ENCODE measurements around the gene PLEKHD1.

PLEKHD1 gene

GRCh38 chr14:69484444-69485314 is at the start of gene PLEKHD1:
TSS of gene PLEKHD1 (plus strand) at chr14:69484728. CDS start at chr14:69484966, 238 bp downstream.
- no peak for TF ChIP-seq ZNF274 (IDR thresholded peaks at IDR 0.05; ENCODE audit: low read depth, low read length)
- no peak within 1 kb of the TSS; the same call in 1 of the 2 replicates for H3K4me3 ChIP-seq (ENCODE audit: low read length)

DNA sequence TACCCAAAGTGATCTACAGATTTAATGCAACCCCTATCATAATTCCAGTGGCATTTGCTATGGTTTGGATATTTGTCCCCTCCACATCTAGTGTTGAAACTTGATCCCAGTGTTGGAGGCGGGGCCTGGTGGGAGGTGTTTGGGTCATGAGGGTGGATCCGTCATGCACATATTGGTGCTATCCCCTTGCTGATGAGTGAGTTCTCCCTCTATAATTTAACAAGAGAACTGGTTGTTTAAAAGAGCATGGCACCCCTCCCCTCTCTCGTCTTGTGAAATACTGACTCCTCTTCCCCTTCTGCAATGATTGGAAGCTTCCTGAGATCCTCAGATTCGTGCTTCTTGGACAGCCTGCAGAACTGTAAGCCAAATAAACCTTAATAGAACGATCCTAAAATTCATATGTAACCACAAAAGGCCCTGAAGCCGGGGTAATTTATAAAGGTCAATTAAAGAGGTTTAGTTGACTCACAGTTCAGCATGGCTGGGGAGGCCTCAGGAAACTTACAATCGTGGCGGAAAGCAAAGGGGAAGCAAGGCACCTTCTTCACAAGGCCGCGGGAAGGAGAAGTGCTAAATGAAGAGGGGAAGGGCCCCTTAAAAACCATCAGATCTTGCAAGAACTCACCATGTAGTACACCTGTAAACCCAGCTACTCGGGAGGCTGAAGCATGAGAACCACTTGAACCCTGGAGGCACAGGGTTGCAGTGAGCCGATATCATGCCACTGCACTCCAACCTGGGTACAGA is 44.8 kb upstream of the PLEKHD1 start:
- H3K4me3 ChIP-seq (ENCODE audit: low read length): no peak overlapping the region
- no peak for TF ChIP-seq ZNF274 (IDR thresholded peaks at IDR 0.05; ENCODE audit: low read depth, low read length)

GRCh38 chr14:69441948-69442347 is 42.6 kb upstream of the PLEKHD1 start:
- TF ChIP-seq ZNF274 (IDR thresholded peaks at IDR 0.05; ENCODE audit: low read depth, low read length): no peak
- H3K4me3 ChIP-seq (ENCODE audit: low read length): peak overlapping the region; percentile 36

- no peak overlapping the region for H3K4me3 ChIP-seq (ENCODE audit: low read length)
- no peak for TF ChIP-seq ZNF274 (IDR thresholded peaks at IDR 0.05; ENCODE audit: low read depth, low read length)
Measured at GRCh38 chr14:69443296-69443805, 41.2 kb upstream of the PLEKHD1 start.

DNA sequence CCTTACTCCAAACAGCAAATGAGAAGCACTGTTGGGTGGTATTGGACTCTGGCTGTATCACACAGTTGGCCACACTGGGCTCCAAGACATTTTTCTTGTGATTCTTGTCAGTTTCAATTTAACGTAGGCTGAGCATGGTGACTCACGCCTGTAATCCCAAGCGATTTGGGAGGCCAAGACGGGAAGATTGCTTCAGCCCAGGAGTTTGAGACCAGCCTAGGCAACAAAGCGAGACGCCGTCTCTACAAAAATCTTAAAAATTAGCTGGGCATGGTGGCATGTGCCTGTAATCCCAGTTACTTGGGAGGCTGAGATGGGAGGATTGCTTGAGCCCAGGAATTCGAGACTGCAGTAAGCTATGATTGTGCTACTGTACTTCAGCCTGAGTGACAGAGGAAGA is 35.3 kb upstream of the PLEKHD1 start:
- H3K4me3 ChIP-seq (ENCODE audit: low read length): no peak overlapping the region
- no peak for TF ChIP-seq ZNF274 (IDR thresholded peaks at IDR 0.05; ENCODE audit: low read depth, low read length)

DNA sequence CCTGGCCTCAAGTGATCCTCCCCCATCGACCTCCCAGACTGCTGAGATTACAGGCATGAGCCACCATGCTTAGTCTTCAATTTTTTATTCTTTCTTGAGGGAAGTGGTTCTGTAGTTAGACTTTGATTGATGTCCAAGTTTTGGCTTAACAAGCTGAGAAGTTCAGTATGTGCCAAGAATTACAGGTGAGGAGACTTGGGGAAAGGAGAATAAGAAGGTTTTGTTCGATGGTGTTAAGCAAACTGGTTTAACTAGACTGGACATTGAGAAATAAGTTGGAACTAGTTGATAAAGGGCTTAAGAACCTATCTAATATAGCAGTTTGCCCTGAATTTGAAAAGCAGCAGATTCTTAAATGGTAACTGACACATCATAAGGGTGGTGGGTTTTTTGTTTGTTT is 32.6 kb upstream of the PLEKHD1 start:
- TF ChIP-seq ZNF274 (IDR thresholded peaks at IDR 0.05; ENCODE audit: low read depth, low read length): no peak
- no peak overlapping the region for H3K4me3 ChIP-seq (ENCODE audit: low read length)

DNA sequence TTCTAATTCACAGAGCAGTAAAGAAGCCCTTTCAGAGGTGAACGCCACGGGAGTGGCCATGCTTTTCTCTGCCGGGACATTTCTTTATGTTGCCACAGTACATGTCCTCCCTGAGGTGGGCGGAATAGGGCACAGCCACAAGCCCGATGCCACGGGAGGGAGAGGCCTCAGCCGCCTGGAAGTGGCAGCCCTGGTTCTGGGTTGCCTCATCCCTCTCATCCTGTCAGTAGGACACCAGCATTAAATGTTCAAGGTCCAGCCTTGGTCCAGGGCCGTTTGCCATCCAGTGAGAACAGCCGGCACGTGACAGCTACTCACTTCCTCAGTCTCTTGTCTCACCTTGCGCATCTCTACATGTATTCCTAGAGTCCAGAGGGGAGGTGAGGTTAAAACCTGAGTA is 26.2 kb upstream of the PLEKHD1 start:
- no peak for TF ChIP-seq ZNF274 (IDR thresholded peaks at IDR 0.05; ENCODE audit: low read depth, low read length)
- H3K4me3 ChIP-seq (ENCODE audit: low read length): no peak overlapping the region

DNA sequence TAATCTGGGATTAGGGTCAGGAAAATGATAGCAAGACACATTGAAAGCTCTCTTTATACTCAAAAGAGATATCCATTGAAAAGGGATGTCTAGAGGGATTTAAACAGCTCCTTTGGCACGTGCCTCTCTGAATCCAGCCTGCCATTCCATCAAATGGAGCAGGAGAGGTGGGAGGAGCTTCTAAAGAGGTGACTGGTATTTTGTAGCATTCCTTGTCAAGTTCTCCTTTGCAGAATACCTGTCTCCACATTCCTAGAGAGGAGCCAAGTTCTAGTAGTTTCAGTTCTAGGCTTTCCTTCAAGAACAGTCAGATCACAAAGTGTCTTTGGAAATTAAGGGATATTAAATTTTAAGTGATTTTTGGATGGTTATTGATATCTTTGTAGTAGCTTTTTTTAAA is 25.4 kb upstream of the PLEKHD1 start:
- H3K4me3 ChIP-seq (ENCODE audit: low read length): no peak overlapping the region
- TF ChIP-seq ZNF274 (IDR thresholded peaks at IDR 0.05; ENCODE audit: low read depth, low read length): no peak

DNA sequence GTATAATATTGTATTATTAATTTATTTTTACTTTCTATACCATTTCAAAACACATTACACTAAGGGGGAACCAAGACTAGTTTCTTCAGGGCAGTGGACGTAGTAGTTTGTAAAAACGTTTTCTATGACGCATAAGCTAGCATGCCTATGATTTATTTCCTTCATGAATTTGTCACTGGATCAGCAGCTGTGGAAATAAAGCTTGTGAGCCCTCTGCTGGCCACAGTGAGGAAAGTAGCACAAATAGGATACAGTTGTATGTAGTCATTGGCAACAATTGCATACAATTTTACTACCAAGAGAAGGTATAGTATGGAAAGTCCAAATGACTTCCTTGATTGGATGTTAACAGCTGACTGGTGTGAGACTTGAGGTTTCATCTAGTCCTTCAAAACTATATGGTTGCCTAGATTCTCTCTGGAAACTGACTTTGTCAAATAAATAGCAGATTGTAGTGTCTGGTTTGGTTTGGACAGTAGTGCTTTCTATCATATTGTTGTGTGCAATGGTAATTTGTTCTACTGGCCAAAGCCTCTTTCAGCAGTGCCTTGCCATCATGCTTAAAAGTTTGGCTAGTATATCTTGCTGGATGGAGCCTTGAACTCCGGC is 24.3 kb upstream of the PLEKHD1 start:
- no peak overlapping the region for H3K4me3 ChIP-seq (ENCODE audit: low read length)
- TF ChIP-seq ZNF274 (IDR thresholded peaks at IDR 0.05; ENCODE audit: low read depth, low read length): no peak

DNA sequence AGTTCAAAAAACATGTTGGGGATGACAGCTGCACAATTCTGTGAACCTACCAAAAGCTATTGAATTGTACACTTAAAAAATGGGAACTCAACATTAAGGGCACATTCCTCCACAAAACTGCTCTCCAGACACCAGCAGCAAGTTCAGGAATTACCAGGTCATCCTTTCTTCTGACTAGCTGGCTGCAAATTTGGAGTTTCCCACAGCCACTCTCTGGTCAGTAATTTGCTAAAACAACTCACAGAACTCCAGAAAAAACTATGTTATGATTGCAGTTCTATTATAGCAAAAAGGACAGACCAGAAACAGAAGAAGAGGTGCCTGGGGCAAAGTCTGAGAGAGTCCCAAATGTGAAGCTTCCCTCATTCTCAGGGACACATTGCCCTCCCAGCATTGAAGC is 20.1 kb upstream of the PLEKHD1 start:
- no peak overlapping the region for H3K4me3 ChIP-seq (ENCODE audit: low read length)
- no peak for TF ChIP-seq ZNF274 (IDR thresholded peaks at IDR 0.05; ENCODE audit: low read depth, low read length)

DNA sequence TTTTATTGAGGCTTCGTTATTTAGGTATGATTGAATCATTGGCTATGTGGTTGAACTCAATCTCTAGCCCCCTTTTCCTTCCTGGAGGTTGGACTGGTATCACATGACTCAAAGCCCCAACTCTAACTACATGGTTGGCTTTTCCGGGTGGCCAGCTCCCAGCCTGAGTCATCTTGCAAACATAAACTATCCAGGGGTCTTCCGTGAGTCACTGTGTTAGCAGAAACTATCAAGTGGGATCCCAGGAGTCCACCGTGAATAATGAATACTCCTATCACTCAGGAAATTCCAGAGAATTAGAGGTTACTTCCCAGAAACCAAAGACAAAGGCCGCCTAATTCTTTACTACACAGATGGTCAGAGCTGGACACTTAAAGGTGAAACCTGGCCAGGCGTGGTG is 19.7 kb upstream of the PLEKHD1 start:
- TF ChIP-seq ZNF274 (IDR thresholded peaks at IDR 0.05; ENCODE audit: low read depth, low read length): no peak
- no peak overlapping the region for H3K4me3 ChIP-seq (ENCODE audit: low read length)

- no peak for TF ChIP-seq ZNF274 (IDR thresholded peaks at IDR 0.05; ENCODE audit: low read depth, low read length)
- no peak overlapping the region for H3K4me3 ChIP-seq (ENCODE audit: low read length)
Measured at GRCh38 chr14:69468949-69469348, 15.6 kb upstream of the PLEKHD1 start.

GRCh38 chr14:69471436-69471835 is 13.1 kb upstream of the PLEKHD1 start:
- H3K4me3 ChIP-seq (ENCODE audit: low read length): no peak overlapping the region
- TF ChIP-seq ZNF274 (IDR thresholded peaks at IDR 0.05; ENCODE audit: low read depth, low read length): no peak

DNA sequence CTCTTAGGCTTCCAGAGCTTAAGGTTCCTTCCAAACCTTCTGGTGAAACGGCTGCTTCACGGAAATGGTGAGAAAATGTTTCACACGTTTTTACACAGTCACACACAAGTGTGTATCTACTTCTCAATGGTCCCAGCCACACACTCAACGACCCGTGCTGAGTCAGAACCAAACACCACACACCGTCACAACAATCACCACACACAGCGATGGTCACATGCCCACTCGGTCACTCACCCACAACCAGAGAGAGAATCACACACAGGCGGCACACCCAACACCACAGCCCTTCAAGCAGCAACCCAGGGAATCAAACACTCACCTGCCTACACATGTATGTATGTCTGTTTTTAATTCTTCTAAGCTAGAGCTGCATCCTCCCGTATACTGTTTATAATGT is 12.6 kb upstream of the PLEKHD1 start:
- no peak for TF ChIP-seq ZNF274 (IDR thresholded peaks at IDR 0.05; ENCODE audit: low read depth, low read length)
- H3K4me3 ChIP-seq (ENCODE audit: low read length): no peak overlapping the region
